Measurements from ENCODE around the gene FAAP100. TPM values are rescaled to one million over a fixed set of nuclear protein-coding genes. Genes with fewer than 3 reads are reported as not detected.

Gene FAAP100
- polyA plus RNA-seq, 1 of the 3 experiments (the other 2 are of a cell fraction), result 18.9 TPM

DNA sequence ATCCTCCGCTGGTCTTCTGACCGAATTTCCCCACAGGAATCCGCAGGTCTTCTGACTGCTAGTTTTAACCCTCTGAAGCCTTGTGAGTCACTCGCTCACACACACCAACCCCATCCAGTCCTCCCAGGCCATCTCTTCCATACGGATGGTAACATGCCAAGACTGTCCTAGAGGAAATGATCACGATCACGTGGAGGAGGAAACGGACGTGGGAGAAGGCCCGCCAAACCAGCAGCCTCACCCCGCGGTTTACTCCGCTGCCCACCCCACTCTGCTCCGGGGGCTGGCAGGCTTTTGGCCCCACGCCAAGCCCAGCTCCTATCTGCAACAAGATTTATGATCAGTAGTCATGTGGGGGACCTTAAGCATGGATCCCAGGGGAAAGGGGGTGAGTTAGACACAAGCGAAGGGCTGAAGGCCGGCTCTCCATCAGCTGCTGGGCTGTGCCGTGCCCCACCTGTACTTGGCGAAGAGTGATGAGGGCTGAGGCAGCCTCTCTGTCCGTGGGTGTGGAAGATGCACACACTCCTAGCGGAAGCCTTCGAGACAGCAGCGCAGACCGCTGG lies 1.5 kb upstream of the FAAP100 start (continued):
- TF ChIP-seq, protein P1, sequence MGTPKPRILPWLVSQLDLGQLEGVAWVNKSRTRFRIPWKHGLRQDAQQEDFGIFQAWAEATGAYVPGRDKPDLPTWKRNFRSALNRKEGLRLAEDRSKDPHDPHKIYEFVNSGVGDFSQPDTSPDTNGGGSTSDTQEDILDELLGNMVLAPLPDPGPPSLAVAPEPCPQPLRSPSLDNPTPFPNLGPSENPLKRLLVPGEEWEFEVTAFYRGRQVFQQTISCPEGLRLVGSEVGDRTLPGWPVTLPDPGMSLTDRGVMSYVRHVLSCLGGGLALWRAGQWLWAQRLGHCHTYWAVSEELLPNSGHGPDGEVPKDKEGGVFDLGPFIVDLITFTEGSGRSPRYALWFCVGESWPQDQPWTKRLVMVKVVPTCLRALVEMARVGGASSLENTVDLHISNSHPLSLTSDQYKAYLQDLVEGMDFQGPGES (IDR thresholded peaks at IDR 0.05; ENCODE audit: low read depth, low read length), result no peak
- peak; percentile 64; the same call in 1 of the 2 replicates for TF ChIP-seq SIN3A (IDR thresholded peaks at IDR 0.05; ENCODE audit: borderline replicate concordance, low read depth, low read length)
- no peak for TF ChIP-seq YY1 (IDR thresholded peaks at IDR 0.05; ENCODE audit: low read depth)
- peak in 1 of 2 experiments; percentile 54; a peak in 1 of 4 replicates for TF ChIP-seq EP300 (IDR thresholded peaks at IDR 0.05; ENCODE audit: borderline replicate concordance in 1 of 2, low read depth in 1 of 2, low read length in 1 of 2)
- no peak for TF ChIP-seq RFX5 (IDR thresholded peaks at IDR 0.05; ENCODE audit: low read length)
- peak; percentile 7; the same call in 1 of the 2 replicates for TF ChIP-seq POLR2AphosphoS5 (IDR thresholded peaks at IDR 0.05; ENCODE audit: low read depth, low read length)

DNA sequence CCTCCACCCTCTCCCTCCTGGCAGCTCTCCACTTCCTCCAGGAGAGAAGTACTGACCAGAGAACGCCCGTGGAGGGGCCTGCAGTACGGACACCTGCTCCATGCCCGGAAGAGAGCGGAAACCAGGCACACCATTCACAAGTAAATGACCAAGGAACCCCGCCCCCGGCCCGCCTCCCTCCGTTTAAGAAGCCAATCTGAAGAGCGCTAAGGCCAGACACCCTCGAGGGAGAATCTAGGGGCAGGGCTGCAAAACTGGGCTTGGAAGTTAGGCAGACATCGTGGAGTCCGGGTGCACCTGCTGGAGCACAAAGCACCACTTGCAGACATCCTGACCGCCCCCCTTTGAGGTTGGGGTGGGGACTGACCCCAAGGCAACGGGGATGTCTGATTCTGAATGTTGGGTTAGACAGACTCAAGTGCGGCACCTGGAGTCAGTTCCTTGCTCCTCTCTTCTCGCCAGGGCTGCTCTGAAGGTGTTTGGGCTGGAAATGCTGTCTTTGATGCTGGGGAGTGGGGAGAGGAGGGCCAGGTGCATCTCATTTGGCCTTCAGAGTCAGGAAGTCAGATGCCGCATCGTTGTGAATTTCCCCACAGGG lies 964 bp upstream of the FAAP100 start:
- WGBS (ENCODE audit: low lambda C conversion rate), result 4% methylated on average over 17 of the region's 19 CpGs
- peak; percentile 90 for DNase-seq
- ChIA-PET POLR2A (interaction anchor here (0.8 to 1.9 kb wide), 4 partner anchors 9 to 231 kb away, joined by 3 to 12 read pairs (median 7); partner anchors contain the start of gene ACTG1), CTCF (interaction anchor here (0.8 to 3.3 kb wide), 11 partner anchors 12 to 410 kb away, joined by 3 to 24 read pairs (median 4); no protein-coding TSS in a partner anchor)
- Histone ChIP-seq H3K27me3 (ENCODE audit: insufficient read depth) (no peaks in the 10 kb centered on the region), H3K79me2 (ENCODE audit: insufficient read depth) (peaks cover 51% of the 10 kb centered on the region), H3K4me3 (ENCODE audit: low read depth in 2 of 2, low read length in 1 of 2) (peak overlapping the region; percentile 78 to 89), H3K4me1 (ENCODE audit: control insufficient read depth in 1 of 2, insufficient read depth in 2 of 2, low read depth in 1 of 2, low read length in 1 of 2) (peaks cover 25 to 26% of the 10 kb centered on the region in 2 experiments; a peak in 3 of 4 replicates), H2AFZ (ENCODE audit: low read depth) (no peak overlapping the region), H3K9me2 (no peaks in the 10 kb centered on the region), H3K27ac (ENCODE audit: low read depth in 2 of 2, low read length in 1 of 2) (peak overlapping the region; percentile 81 to 90), H3K4me2 (peak overlapping the region; percentile 100), H4K20me1 (ENCODE audit: insufficient read depth) (peaks cover 22% of the 10 kb centered on the region; the same call in 1 of the 2 replicates), H3K9me3 (no peaks in the 10 kb centered on the region), H3K36me3 (replicated peaks in 1 of 2; ENCODE audit: control insufficient read depth in 1 of 2, insufficient read depth in 2 of 2, low read length in 1 of 2) (peaks cover 13 to 38% of the 10 kb centered on the region in 2 experiments), H3F3A (replicated peaks; ENCODE audit: insufficient read depth) (peaks cover 48% of the 10 kb centered on the region), H3K9ac (peak overlapping the region; percentile 82)
- TF ChIP-seq, protein P2, sequence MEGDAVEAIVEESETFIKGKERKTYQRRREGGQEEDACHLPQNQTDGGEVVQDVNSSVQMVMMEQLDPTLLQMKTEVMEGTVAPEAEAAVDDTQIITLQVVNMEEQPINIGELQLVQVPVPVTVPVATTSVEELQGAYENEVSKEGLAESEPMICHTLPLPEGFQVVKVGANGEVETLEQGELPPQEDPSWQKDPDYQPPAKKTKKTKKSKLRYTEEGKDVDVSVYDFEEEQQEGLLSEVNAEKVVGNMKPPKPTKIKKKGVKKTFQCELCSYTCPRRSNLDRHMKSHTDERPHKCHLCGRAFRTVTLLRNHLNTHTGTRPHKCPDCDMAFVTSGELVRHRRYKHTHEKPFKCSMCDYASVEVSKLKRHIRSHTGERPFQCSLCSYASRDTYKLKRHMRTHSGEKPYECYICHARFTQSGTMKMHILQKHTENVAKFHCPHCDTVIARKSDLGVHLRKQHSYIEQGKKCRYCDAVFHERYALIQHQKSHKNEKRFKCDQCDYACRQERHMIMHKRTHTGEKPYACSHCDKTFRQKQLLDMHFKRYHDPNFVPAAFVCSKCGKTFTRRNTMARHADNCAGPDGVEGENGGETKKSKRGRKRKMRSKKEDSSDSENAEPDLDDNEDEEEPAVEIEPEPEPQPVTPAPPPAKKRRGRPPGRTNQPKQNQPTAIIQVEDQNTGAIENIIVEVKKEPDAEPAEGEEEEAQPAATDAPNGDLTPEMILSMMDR (IDR thresholded peaks at IDR 0.05), result peak; percentile 17; the same call in 1 of the 2 replicates
- TF ChIP-seq RCOR1 (IDR thresholded peaks at IDR 0.05; ENCODE audit: low read length) (0 out of 2 replicates have a peak, but pooled peaks have one; percentile 38), EP300 (IDR thresholded peaks at IDR 0.05; ENCODE audit: borderline replicate concordance in 1 of 2, low read depth in 1 of 2, low read length in 1 of 2) (peak in 1 of 2 experiments; percentile 24; a peak in 1 of 4 replicates), RFX5 (IDR thresholded peaks at IDR 0.05; ENCODE audit: low read length) (peak; percentile 59; the same call in 1 of the 2 replicates), RXRA (IDR thresholded peaks at IDR 0.05; ENCODE audit: borderline replicate concordance, low read depth) (no peak), TAF1 (IDR thresholded peaks at IDR 0.05; ENCODE audit: borderline replicate concordance, low read depth, low read length) (0 out of 2 replicates have a peak, but pooled peaks have one; percentile 28), CHD2 (IDR thresholded peaks at IDR 0.05; ENCODE audit: low read length, partially characterized antibody) (peak; percentile 10), RAD21 (IDR thresholded peaks at IDR 0.05; ENCODE audit: low read length) (peak; percentile 17), POLR2AphosphoS5 (IDR thresholded peaks at IDR 0.05; ENCODE audit: low read depth, low read length) (peak; percentile 69), MXI1 (IDR thresholded peaks at IDR 0.05; ENCODE audit: low read depth, low read length) (peak; percentile 87; the same call in 1 of the 2 replicates), ELF1 (IDR thresholded peaks at IDR 0.05) (peak; percentile 67; the same call in 1 of the 2 replicates)
- TF ChIP-seq, protein P3, sequence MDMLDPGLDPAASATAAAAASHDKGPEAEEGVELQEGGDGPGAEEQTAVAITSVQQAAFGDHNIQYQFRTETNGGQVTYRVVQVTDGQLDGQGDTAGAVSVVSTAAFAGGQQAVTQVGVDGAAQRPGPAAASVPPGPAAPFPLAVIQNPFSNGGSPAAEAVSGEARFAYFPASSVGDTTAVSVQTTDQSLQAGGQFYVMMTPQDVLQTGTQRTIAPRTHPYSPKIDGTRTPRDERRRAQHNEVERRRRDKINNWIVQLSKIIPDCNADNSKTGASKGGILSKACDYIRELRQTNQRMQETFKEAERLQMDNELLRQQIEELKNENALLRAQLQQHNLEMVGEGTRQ (IDR thresholded peaks at IDR 0.05; ENCODE audit: borderline replicate concordance, low read depth, low read length), result no peak
- TF ChIP-seq, protein P4, sequence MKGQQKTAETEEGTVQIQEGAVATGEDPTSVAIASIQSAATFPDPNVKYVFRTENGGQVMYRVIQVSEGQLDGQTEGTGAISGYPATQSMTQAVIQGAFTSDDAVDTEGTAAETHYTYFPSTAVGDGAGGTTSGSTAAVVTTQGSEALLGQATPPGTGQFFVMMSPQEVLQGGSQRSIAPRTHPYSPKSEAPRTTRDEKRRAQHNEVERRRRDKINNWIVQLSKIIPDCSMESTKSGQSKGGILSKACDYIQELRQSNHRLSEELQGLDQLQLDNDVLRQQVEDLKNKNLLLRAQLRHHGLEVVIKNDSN (IDR thresholded peaks at IDR 0.05; ENCODE audit: borderline replicate concordance, low read depth), result no peak
- TF ChIP-seq, protein P5, sequence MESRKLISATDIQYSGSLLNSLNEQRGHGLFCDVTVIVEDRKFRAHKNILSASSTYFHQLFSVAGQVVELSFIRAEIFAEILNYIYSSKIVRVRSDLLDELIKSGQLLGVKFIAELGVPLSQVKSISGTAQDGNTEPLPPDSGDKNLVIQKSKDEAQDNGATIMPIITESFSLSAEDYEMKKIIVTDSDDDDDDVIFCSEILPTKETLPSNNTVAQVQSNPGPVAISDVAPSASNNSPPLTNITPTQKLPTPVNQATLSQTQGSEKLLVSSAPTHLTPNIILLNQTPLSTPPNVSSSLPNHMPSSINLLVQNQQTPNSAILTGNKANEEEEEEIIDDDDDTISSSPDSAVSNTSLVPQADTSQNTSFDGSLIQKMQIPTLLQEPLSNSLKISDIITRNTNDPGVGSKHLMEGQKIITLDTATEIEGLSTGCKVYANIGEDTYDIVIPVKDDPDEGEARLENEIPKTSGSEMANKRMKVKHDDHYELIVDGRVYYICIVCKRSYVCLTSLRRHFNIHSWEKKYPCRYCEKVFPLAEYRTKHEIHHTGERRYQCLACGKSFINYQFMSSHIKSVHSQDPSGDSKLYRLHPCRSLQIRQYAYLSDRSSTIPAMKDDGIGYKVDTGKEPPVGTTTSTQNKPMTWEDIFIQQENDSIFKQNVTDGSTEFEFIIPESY (IDR thresholded peaks at IDR 0.05; ENCODE audit: borderline replicate concordance, low read depth), result 0 out of 2 replicates have a peak, but pooled peaks have one; percentile 18
